ENCODE data around the gene AMOTL1.

The AMOTL1 gene

DNA sequence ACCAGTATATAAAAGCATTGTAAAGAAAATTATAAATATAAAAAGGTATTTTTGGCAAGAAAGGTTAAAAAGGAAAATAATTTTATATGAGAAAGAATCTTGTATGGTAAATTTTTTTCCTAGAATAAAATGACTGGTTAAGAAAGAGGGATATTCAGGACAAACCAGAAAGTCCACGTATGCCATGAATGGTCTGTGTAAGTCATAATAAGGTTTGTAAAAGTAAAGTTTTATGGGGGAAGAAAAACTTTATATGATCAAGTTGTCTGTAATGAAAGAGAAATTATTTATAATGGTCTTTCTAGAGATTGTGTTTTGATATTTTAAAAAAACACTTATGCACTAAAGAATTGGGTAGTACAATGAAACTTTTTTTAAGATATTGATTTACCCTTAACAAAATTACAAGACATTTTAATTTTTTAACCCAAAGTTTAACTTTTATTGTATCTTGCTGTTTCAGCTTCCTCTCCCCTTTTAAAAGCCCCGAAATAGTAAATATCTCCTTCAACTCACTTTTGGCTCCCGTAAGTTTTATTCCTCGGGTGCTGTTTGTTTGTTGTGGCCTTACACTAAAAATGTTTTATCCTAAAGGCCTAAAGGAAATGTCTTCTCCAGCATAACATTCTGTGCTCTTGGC lies 47.7 kb downstream of the AMOTL1 start:
- DNase-seq (ENCODE audit: low read depth in 2 of 3, low spot score in 2 of 3): no peak

DNA sequence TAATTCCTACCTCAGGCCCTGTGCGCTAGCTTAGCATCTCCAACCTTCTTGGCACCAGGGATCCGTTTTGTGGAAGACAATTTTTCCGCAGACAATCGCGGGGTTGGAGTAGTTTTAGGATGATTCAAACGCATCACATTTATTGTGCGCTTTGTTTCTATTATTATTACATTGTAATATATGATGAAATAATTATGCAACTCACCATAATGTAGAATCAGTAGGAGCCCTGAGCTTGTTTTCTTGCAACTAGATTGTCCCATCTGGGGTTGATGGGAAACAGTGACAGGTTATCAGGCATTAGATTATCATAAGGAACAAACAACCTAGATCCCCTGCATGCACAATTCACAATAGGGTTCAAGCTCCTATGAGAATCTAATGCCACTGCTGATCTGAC lies 52.3 kb downstream of the AMOTL1 start:
- no peak for DNase-seq (ENCODE audit: low read depth in 2 of 3, low spot score in 2 of 3)

DNA sequence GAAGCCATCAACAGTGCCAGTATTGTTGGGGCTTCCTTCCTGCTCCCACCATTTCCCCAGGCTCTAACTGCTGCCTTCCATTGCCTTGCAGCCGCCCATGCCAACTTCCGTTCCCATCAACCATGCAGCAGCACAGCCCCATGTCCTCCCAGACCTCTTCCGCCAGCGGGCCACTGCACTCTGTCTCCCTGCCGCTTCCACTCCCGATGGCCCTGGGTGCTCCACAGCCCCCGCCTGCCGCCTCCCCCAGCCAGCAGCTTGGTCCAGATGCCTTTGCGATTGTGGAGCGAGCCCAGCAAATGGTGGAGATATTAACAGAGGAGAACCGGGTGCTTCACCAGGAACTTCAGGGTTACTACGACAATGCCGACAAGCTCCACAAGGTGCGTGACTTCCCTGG lies 53.3 kb downstream of the AMOTL1 start:
- DNase-seq (ENCODE audit: low read depth in 2 of 3, low spot score in 2 of 3): no peak

DNA sequence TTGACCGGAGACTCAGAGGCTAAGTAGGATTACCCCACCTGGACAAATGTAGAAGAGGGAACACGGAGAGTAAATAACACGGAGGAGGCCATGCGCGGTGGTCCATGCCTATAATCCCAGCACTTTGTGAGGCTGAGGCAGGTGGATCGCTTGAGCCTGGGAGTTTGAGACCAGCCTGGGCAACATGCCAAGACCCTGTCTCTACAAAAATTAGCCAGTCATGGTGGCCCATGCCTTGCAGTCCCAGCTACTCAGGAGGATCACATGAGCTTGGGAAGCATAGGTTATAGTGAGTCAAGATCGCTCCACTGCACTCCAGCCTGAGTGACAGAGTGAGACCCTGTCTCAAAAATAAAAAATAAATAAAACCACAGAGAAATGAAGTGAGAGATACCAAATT lies 53.9 kb downstream of the AMOTL1 start:
- no peak for DNase-seq (ENCODE audit: low read depth in 2 of 3, low spot score in 2 of 3)

DNA sequence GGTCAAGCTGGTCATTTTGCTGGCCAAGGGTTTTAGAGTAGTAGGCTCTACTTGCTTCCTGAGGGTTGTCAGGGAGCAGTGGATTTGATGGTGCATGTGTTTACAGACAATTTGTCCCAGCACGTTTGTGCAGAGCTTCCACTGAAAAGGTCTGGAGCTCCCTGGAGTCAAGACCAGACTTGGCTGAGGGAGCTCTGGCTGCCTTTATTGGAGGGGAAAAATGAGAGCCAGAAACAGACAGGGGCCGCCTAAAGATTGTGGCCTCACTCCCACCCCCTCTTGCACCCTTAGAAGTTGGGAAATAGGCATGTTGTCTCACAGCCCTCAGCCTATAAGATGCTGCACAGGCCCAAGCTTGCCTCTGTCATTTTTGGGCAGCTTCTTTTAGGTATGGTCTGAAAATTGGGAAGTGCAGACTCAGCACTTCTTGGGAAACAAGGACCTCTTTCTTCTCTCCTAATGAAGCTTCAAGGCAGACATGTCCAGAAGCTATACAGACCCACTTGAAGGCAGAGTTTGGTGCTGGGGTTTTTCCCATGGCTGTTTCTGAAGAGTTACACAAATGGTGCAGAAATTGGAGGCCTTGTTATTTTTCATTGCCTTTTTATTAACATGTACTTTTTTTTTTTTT lies 55.1 kb downstream of the AMOTL1 start:
- no peak for DNase-seq (ENCODE audit: low read depth in 2 of 3, low spot score in 2 of 3)

DNA sequence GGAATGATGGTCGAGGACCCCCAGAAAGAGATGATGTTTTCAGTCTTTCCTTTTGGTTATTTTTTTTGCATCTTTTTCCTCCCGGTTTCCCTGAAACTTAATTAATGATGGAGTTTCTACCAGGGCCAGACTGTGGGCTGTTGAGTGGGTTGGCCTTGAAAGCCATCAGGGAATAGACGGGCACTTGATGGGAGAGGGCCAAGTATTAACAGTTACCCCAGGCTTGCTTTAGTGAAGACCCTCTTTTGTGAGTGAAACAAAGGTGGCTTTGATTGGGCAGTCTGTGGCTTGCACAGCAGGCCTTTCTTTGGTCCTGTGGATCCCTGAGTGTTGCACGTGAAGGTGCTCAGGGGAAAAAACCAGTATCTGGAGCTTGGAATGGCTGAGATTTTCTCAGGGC lies 56.9 kb downstream of the AMOTL1 start:
- DNase-seq (ENCODE audit: low read depth in 2 of 3, low spot score in 2 of 3): no peak

DNA sequence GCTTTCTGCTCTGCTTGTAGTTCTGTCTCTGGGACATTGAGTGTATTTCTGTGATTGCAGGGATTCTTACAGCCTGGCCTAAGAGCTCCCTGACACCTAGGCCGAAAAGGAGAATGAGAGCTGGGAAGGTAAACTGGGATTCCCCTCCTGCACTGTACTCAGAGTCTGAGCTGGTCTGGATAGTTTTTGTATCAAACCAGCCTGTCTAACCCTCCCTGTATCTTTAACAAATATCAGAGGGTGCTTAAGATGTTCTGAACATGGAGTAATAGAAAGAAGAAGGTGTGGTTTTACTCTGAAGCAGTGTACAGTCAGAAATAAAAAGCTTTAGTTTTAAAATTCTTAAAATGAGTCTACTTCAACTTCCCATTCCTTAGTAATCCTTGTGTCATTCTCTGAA lies 57.3 kb downstream of the AMOTL1 start:
- DNase-seq (ENCODE audit: low read depth in 2 of 3, low spot score in 2 of 3): no peak

DNA sequence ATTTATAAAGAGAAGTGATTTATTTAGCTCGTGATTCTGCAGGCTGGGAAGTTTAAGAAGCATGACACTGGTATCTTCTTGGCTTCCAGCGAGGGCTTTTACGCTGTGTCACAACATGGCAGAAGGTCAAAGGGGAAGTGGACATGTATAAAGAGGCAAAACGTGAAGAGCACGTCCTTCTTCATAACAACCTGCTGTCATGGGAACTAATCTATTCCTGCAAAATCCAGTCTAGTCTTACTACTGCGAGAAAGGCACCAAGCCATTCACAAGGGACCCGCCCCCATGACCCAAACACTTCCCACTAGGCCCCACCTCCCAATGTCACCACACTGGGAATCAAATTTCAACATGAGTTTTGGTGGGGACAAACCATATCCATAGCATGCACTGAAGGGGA lies 58.3 kb downstream of the AMOTL1 start:
- DNase-seq (ENCODE audit: low read depth in 2 of 3, low spot score in 2 of 3): no peak

DNA sequence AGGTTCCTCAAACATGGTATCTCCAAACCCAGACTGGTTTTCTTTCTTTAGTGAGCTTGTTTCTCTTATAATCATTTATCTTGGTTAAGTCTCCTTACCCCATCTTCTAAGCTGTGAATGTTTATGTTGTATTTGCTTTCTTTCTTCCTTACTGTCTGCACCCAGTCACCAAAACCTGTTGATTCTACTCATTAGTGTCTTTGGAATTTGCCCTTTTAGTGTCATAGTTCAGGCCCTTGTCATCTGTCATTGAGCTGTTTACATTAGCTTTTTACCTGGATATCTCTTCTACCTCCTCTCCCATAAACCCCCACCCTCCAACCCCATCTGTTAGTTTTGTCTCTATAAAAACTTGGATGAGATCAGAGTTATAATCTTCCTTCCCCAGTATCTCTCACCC lies 59.9 kb downstream of the AMOTL1 start:
- DNase-seq (ENCODE audit: low read depth in 2 of 3, low spot score in 2 of 3): no peak

DNA sequence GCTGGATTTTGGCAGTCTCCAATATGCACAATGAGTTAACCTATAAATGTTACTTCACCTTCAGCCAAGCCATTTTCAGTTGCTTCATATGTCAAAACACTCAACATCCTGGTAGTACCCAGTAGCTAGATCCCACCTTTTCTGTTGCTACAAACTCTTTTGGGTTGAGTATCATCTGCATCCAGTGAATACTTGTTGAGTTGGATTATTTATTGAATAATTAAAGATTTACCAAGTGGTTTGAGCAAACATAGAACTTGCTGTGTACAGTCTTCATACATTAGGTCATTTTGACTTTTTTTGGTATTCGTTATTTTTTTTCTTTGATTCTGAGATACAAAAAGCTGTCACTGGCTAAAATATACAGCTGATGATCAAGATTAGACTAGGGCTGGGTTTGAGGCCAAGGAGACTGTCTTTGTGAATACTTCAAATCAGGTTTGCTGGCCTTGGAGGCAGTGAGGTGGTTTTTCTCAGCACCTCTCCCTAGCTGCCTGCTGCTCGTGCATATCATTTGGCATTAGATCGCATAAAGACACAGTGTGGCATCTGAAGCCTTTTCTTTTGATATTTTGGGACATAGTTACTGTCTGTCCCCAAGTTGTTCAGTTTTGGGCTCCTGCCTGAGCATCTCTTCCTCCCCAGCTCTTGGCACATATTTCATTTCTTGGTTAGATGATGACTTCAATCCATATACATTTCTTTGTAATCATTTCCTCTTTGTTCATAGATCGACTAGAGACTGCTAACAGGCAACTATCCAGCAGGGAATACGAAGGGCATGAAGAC lies 62.8 kb downstream of the AMOTL1 start:
- no peak for DNase-seq (ENCODE audit: low read depth in 2 of 3, low spot score in 2 of 3)

DNA sequence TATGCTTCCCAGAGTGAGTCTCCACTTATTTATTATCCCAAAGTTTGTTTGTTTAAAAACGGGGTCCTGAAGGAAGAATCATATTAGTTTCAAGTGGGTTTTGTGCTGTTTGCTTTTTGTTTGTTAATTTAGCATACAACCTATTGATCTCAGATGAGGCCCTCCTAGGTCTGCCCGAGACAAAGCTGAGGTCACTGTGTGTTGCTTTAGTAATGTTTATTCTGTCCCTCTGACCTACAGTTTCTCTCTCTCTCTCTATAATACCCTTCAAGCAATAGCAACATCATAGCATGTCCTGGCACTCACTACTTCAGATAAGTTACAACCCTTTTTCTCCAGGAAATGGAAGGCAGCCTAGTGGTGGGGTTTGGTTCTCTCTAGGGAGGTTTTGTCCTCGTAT lies 63.4 kb downstream of the AMOTL1 start:
- no peak for DNase-seq (ENCODE audit: low read depth in 2 of 3, low spot score in 2 of 3)

DNA sequence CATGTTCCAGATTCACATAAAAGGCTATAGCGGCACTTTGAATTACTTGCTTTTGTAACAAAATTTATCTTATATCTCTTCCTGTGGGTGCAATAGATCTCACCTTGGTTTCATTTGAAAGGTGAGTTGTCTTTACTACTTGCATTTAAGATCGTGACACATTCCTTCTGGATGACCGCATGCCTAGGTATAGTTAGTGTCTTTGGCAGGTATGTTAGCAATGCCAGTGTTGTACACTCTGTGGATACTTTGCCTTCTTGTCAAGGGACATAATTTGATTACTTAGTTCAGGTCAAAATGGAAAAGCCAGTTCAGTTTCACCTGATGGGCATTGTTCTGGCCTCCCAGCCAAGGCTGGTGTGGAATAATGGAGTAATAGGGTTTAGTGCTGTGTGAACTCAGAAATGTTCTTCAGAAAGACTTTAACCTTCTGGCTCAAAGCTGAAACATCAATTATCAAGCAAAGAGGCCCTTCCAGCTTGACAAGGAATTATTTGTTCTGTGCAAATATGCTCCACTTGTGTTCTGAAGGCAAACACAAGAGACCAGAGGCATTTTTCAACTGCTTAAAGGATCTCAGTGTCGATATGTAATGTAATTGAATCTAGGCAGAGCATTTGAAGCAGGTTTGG lies 64.6 kb downstream of the AMOTL1 start:
- no peak for DNase-seq (ENCODE audit: low read depth in 2 of 3, low spot score in 2 of 3)

DNA sequence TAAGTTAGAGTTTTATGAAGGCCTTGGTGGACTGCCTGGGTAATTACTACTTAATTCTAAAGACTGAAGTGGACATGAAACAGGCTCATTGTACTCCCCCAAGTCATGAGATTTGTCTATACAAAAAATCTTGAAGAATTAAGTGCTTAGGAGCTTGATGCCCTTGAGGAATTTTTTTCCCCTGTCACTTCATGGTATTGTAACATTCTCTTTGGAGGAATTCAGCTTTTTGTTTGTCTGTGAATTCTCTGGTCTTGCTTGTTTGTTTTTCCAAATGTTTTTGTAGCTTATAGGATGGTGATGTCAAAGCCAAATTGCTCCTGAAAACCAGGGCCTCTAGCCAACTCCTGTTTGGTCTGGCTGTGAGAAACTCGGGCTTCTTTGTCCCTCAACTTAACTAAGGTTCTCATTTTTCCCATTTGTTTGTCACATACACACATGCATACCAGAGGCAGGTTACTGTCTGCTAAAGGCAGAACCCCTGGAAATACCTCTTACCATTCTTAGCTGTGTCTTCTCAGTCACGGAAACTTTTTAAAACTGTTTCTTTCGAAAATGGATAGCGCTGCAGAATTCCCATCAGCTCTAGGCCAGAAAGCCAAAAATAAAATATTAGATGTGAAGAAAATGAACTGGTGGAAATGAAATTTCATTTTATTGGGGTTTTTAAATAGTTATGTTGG lies 66.9 kb downstream of the AMOTL1 start:
- DNase-seq (ENCODE audit: low read depth in 2 of 3, low spot score in 2 of 3): no peak

DNA sequence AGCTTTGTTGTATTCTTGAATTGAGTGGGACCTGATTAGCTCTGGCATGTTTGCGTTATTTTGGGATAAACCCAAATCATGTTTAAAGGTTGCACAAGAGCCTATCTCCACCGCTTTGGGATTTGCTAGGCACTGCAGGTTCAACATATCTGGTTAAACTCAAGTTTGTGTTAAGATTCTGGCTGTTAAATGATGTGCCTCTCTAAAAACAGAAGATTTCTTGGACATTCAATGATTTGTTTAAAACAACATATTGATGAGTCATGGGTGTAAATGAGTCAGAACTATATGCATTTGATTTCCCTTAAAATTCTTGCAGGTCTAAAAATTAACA lies 67.4 kb downstream of the AMOTL1 start:
- no peak for DNase-seq (ENCODE audit: low read depth in 2 of 3, low spot score in 2 of 3)

DNA sequence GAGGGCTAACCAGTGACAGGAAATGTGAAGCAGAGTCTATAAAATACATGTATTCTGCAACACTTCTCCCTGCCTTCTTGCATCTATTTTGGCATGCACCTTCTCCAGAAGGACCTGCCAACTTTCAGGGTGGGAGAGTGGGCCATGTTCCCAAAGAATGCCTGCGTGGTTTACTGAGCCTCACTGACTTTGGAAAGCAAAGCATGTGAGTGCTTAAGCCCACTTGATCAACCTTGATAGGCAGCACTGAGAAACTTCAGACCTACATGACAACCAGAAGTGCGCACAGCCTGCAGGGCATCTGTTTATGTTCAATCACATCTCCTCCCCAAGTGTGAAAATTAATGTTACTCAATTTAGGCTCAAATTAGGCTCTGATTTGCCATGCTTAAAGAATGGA lies 69.2 kb downstream of the AMOTL1 start:
- DNase-seq (ENCODE audit: low read depth in 2 of 3, low spot score in 2 of 3): no peak

DNA sequence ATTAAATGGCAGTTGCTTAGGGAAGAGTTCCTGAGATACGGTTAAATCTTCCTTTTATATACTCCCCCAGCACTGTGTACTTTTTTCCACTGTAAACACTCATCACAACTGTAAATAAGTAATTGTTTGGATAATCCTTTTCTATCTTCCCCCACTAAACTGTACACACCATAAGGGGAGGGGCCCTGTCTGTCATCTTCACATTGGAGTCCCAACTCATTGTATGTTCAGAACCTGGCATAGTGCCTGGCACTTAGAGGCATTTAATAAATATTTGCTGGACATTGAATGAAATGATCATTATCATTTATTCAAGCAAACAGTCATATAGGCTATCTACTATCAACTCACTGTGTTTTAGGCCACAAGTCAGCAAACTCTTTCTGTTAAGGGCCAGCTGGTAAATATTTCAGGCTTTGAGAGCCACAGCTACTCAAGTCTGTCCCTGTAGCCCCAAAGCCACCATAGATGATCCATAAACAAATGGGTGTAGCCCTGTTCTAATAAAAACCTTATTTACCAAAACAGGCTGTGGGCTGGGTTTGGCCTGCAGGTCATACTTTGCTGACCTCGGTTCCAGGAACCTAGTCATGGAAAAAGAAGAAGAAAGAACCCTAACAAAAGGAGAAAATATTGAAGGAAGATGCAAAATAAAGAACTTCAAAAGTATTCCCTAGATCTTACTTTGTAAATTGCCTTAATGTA lies 70.0 kb downstream of the AMOTL1 start:
- no peak for DNase-seq (ENCODE audit: low read depth in 2 of 3, low spot score in 2 of 3)

DNA sequence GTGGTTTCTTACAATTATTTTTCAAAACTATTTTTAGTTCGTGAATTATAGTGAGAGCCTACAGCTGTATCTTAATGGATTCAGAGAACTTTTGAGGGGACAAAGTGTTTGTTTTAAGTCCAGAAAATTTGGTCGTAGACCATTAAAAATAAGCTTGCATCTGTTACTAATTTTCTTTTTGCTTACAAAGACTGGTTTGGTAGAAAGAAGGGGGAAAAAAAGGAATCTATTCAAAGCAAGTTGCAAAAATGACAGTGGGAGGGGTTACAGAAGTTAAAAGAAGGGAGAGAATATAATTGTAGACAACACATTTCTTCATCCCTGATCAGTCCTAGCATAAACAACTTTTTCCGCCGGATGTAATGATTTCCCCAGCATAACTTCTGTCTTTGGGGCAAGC lies 72.1 kb downstream of the AMOTL1 start:
- no peak for DNase-seq (ENCODE audit: low read depth in 2 of 3, low spot score in 2 of 3)

DNA sequence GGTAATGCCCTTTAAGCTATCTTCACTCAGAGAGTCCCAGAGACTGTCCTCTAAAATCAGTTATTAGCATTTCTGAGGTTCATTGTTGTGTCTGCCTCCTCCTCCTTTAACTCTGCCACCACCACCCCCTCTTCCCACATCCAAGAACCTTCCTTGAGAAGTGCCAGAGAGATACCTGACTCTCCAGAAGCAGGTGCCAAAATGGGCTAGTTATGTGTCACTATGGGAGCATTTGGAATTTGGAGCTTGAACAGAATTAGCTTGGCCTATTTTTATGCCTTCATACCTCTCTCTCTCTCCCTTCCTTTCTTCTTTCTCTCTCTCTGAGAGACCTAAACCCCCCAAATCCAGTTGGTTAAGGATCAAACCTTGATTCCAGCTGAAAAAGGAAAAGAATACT lies 75.9 kb downstream of the AMOTL1 start:
- DNase-seq (ENCODE audit: low read depth in 2 of 3, low spot score in 2 of 3): no peak

DNA sequence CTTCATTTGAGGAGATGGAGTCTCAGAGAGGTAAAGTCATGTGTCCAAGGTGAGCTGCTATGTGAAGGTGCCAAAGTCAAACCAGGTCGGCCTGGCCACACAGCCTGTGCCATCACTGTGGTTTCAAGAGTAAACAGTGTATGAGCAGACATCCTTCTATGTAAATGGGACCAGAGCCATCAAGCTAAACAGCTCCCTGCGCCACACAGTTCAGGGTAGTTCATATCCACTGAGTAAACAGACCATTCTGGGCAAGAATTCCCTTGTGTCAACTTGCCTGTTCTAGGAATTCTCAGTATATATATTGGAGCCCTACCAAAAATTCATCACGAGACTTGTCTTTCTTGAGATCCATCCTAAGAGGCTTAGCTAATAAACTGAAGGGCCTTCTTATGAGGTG lies 77.5 kb downstream of the AMOTL1 start:
- no peak for DNase-seq (ENCODE audit: low read depth in 2 of 3, low spot score in 2 of 3)

DNA sequence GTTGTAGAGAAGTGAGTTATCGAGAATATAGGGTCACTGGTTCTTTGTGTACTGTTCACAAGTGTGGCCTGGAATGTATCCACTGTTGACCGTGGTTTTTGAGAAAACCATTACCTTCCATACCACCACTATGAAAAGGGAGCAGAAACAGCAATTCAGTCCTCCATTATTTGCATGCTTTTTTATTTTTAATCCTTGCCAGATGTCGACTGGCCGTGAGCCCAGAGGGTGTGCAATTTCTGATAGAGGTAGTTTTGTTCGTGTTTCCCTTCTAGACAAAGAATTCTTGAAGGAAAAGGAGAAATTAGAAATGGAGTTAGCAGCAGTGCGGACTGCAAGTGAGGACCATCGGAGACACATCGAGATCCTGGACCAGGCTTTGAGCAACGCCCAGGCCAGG lies 81.7 kb downstream of the AMOTL1 start:
- DNase-seq (ENCODE audit: low read depth in 2 of 3, low spot score in 2 of 3): no peak
